Measurements from ENCODE around the gene PLEK.

- no peak for TF ChIP-seq HDAC1 (CRISPR knock-in tag; IDR thresholded peaks at IDR 0.05)
- no peak for TF ChIP-seq PRDM4 (CRISPR knock-in tag; IDR thresholded peaks at IDR 0.05; ENCODE audit: borderline replicate concordance)
- no peak for TF ChIP-seq MAX (IDR thresholded peaks at IDR 0.05)
- TF ChIP-seq KDM5A (IDR thresholded peaks at IDR 0.05; ENCODE audit: borderline replicate concordance, low read length): no peak
- TF ChIP-seq NFYB (CRISPR knock-in tag; IDR thresholded peaks at IDR 0.05): no peak
These were observed 31.0 kb downstream of the PLEK start for GRCh38 chr2:68396093-68396492.

Data from HepG2 (cell line).